Bronchial epithelial cell (primary cell): ENCODE results near the gene ARID4B. TPM values are rescaled to one million over a fixed set of nuclear protein-coding genes. Genes with fewer than 3 reads are reported as not detected.
A peak's percentile ranks its signal among the peaks of the same experiment; 100 is the strongest.

Experiments used
- DNase-seq: peaks from one replicate; pipeline ENCODE4 v3.0.0-alpha.2; 2010; ENCODE audit warnings: low read depth
- FAIRE-seq: peaks from 2 replicates; lab custom pipeline; 2011; peaks lifted over from hg19 to GRCh38; lab: Jason Lieb, UNC
- H3K27me3 ChIP-seq: 2 replicates; pipeline ENCODE4 v1.5.1; 2011; ENCODE audit warnings: low read length; ENCODE audit not compliant: control insufficient read depth, insufficient read depth
- H3K36me3 ChIP-seq: 2 replicates; pipeline ENCODE4 v1.5.1; 2011; ENCODE audit warnings: low read length; ENCODE audit not compliant: control insufficient read depth, insufficient read depth
- H3K4me3 ChIP-seq: 2 replicates; pipeline ENCODE4 v1.5.1; 2011; ENCODE audit warnings: mild to moderate bottlenecking, low read depth, low read length, control low read depth
- total RNA-seq: library from RNA; depleted of rRNA; stranded (reverse); fragments of >200 nt; gene quantifications from 2 replicates; pipeline ENCODE4 v1.2.1, GENCODE V29; 2014
- TF ChIP-seq, protein P1 (sequence below): IDR thresholded peaks from 2 replicates; pipeline ENCODE4 v1.5.1; 2011; ENCODE audit warnings: mild to moderate bottlenecking, moderate library complexity, low read length, control low read depth, inconsistent platforms; ENCODE audit not compliant: insufficient read depth, severe bottlenecking

ARID4B gene
- total RNA-seq, 1 donor from 2014 or later, result 11.8 TPM

DNA sequence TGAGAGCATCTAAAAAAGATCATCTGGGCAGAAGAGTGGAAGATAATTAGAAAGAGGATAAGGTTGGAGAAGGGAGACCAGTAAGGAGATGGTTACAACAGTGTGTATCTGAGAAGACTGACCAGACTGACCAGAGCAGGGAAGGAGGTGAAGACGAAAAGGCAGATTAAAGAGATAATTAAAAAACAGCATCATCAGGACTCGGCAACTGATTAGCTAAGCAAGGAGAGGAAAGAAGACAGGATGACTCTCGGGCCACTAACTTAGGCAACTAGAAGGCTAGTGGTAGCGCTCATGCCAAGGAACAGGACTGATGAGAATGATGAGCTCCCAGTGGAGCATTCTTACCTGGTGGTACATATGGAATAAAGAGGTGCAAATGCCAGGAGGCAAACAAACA is 170.8 kb downstream of the ARID4B start:
- H3K4me3 ChIP-seq, result no peak overlapping the region
- TF ChIP-seq, protein P1, sequence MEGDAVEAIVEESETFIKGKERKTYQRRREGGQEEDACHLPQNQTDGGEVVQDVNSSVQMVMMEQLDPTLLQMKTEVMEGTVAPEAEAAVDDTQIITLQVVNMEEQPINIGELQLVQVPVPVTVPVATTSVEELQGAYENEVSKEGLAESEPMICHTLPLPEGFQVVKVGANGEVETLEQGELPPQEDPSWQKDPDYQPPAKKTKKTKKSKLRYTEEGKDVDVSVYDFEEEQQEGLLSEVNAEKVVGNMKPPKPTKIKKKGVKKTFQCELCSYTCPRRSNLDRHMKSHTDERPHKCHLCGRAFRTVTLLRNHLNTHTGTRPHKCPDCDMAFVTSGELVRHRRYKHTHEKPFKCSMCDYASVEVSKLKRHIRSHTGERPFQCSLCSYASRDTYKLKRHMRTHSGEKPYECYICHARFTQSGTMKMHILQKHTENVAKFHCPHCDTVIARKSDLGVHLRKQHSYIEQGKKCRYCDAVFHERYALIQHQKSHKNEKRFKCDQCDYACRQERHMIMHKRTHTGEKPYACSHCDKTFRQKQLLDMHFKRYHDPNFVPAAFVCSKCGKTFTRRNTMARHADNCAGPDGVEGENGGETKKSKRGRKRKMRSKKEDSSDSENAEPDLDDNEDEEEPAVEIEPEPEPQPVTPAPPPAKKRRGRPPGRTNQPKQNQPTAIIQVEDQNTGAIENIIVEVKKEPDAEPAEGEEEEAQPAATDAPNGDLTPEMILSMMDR, result no peak
- no peak for FAIRE-seq
- no peaks in the 10 kb centered on the region for H3K27me3 ChIP-seq
- DNase-seq, result no peak
- peaks cover 15% of the 10 kb centered on the region for H3K36me3 ChIP-seq

DNA sequence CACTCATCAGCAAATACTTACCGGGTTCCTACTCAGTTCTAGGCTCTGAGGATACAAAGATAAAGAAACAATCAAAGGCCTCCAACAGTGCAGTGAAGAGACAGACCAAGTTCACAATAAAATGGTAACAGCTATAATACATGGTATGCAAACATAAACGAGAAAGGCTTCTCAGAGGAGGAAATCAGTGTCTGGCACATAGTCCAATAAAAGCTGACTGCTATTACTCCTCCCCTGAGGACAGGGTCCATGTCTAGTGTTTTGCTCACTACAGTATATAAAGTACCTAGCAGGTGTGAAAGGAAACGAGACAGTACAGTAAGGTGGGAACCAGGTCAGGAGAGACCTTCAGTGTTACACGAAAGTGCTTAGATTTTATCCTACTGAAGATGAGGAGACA is 171.2 kb downstream of the ARID4B start:
- TF ChIP-seq, protein P1, result no peak
- no peak overlapping the region for H3K4me3 ChIP-seq
- DNase-seq, result no peak
- peaks cover 15% of the 10 kb centered on the region for H3K36me3 ChIP-seq
- H3K27me3 ChIP-seq, result no peaks in the 10 kb centered on the region
- no peak for FAIRE-seq

DNA sequence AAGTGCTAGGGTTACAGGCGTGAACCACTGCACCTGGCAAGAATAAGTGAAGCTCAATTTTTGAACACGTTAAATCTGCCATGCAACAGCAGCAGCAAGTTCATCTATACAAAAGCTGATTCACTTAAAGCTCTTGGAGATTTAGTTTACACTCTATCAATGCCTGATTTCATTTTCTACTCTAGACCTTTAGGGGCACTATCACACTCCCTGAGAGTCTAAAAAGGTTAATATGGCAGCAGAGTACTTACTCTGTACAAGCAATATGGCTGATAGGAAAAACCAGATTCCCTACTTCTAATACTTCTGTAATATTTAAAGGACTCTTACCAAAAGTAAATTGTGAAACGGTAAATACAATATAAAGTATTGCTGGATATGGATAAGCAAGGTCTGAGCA is 171.7 kb downstream of the ARID4B start:
- DNase-seq (no peak), FAIRE-seq (no peak)
- Histone ChIP-seq H3K27me3 (no peaks in the 10 kb centered on the region), H3K4me3 (no peak overlapping the region), H3K36me3 (peaks cover 15% of the 10 kb centered on the region)
- TF ChIP-seq, protein P1, result no peak

DNA sequence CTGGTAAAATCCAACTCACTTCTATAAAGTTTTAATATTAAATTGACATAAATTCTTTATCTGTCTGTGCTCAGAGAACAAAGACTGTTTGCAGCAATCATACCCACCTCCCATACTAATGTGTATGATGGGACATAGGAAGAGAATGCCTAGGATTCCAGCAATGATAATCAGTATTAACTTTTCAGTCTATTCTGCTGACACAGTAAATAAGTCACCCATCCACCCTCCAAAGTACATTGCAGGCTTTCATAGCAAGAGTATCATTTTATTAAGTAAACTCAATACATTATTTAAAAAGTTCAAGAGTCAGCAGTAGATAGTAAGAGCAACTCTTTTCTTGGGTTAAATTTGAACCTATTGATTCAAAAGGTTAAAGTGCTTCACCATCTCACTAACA is 175.7 kb downstream of the ARID4B start:
- TF ChIP-seq, protein P1, result no peak
- FAIRE-seq (no peak), DNase-seq (no peak)
- Histone ChIP-seq H3K4me3 (no peak overlapping the region), H3K36me3 (peaks cover 9% of the 10 kb centered on the region), H3K27me3 (no peaks in the 10 kb centered on the region)

DNA sequence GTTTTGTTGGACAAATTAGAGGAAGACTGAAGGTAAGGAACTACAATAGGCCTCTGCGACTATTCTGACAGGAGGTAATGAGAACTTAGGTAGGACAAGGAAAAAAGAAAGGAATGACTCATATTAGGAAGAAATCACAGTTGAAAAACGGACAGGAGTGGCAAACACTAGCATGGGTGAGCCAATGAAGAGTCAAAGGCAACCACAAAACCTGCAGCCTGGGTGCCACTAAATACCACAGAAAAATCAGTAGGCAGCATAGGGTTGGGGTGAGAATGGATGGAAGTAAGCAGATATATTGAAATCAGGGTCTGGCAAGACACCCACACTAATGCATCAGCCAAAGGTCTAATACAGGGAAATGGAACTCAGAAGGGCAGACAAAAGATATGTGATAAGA is 176.9 kb downstream of the ARID4B start:
- Histone ChIP-seq H3K27me3 (no peaks in the 10 kb centered on the region), H3K36me3 (peaks cover 8% of the 10 kb centered on the region), H3K4me3 (no peak overlapping the region)
- DNase-seq, result peak; percentile 27
- TF ChIP-seq, protein P1, result no peak
- no peak for FAIRE-seq

DNA sequence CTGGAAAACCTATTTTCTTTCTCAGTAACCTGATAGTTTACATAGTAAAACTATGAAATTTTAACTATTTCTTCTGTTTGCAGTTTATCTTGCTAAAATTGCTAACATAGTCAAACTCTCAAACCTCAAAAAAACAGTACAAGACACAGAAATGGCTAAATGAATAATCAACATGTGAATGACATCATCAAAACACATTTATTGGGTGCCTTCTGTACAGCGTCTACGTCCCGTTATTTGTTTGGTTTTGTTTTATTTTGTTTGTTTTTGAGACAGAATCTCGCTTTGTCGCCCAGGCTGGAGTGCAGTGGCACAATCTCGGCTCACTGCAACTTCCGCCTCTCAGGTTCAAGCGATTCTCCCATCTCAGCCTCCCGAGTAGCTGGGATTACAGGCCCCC is 178.2 kb downstream of the ARID4B start:
- Histone ChIP-seq H3K27me3 (no peaks in the 10 kb centered on the region), H3K4me3 (no peak overlapping the region), H3K36me3 (peaks cover 15% of the 10 kb centered on the region)
- FAIRE-seq (no peak), DNase-seq (no peak)
- TF ChIP-seq, protein P1, result no peak
